ENCODE data around the gene CDK6.
"Not testable (repeated sequence)": the region's sequence is repeated elsewhere in the genome, so short reads cannot be mapped to it uniquely, and the experiment has no call there.

CDK6 gene

DNA sequence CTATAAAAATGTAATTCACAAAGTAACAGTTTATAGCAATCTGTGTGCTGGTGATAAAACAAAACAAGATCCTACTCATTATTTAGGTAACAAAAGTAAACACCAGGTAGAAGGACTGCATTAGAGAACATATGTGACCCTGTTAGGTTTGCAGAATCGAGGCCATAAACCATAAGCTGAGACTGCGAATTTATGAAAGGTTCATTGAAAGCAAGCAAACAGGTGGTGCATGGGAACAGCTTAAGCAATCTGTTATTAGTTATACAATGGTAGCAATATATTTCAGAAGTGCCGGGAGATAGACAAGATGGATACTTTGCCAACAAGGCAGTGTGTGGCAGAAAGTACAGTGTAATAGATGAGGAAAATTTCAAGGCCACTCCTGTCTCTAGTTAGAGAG is 222.7 kb downstream of the CDK6 start:
- DNase-seq, result no peak

- DNase-seq, result no peak
These were observed 223.2 kb downstream of the CDK6 start for GRCh38 chr7:92613214-92613613.

DNA sequence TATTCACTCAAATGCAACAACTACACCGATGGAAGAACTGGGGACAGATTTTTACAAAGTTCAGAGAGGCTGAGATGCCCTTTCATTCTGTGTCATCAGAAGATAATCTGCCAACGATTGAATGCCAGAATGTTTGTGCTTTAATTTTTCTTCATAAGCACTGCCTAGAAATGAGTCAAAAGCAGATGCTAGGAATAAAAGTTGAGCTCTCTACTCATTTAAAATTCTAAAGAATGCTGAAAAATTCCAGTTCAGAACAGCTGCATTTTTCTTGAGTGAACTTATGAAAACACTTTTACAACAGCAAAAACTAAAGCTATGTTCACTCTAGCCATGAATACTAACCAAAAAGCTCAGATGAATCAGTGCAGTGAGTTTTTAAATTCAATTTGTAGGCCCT is 223.9 kb downstream of the CDK6 start:
- peak; percentile 56 for DNase-seq

- DNase-seq, result no peak
These were observed 224.6 kb downstream of the CDK6 start for GRCh38 chr7:92611735-92612134.

- DNase-seq, result peak; percentile 17
These were observed 226.4 kb downstream of the CDK6 start for GRCh38 chr7:92609921-92610518.

GRCh38 chr7:92608380-92609322 is 227.7 kb downstream of the CDK6 start:
- no peak for DNase-seq

DNA sequence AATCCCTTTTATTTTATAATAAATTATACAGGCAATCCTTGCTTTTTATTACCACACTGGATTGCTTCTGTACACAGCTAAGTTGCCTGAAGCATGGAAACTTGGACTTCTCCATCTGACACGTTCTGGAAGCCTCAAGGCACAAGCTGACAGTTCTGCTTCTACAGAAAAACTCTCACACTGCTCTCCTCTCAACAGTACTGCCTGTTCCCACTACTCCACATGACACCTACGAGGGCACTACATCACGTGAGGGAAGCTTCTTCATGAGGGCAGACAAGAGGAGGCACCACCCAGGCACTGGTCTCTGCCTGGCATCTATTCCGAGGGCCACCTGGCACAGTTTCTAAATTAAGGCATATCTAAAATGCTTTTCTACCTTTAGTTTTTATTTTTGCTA is 229.4 kb downstream of the CDK6 start:
- no peak for DNase-seq

DNA sequence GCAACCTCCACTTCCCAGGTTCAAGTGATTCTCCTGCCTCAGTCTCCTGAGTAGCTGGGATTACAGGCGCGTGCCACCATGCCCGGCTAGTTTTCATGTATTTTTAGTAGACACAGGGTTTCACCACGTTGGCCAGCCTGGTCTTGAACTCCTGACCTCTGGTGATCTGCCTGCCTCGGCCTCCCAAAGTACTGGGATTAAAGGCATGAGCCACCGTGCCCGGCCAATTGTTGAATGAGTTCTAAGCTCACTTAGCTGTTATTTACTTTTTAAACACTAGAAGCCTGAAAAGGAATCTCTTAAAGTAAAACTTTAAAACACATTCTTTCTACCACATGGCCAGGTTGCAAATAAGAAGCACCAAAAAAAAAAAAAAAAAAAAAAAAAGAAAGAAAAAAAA is 231.9 kb downstream of the CDK6 start:
- not testable (repeated sequence) for DNase-seq

DNA sequence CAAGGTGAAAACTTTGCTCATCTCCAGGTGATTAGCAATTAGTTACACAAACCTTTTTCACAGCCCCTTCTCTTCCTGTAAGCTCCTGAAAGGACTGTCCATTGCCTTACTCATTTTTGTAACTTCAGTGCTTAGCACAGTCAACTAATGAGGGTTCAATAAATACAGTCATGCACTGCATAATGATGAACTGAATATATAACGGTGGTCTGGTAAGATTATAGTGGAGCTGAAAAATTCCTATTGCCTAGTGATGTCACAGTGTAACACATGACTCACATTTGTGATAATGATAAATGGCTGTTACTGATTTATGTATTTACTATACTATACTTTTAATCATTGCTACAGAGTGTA is 233.3 kb downstream of the CDK6 start:
- DNase-seq, result peak; percentile 14

GRCh38 chr7:92602352-92603088 is 233.9 kb downstream of the CDK6 start:
- no peak for DNase-seq

DNA sequence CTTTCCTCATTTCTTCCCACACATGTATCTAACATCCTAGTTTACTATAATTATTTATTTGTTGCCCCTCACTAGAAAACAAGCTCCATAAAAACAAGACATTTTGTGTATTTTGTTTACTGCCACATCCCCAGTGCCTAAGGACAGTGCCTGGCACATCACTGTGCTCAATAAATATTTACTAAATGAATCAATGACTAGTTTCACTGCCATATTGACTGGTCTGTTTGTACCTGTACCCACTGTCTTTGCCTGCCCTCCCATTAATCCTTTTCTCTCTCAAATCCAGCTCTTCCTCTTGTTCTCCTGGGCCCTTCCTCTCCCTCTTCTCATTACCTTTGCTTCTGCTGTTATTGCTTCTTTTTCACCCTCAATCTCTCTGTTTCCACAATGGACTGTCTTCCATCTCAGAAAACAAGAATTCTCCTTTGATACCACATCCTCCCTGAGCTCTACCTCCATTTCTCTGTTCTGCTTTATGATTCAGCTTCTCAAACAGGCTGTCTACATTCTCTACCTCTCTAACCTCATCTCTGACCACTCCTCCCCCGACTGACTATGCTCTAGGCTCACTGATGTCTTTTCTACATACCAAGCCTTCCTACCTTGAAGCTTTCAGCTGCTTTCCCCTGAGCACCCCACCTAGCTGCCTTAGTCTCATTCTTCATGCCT is 237.9 kb downstream of the CDK6 start:
- DNase-seq, result no peak

GRCh38 chr7:92595281-92595680 is 241.1 kb downstream of the CDK6 start:
- peak; percentile 70 for DNase-seq

DNA sequence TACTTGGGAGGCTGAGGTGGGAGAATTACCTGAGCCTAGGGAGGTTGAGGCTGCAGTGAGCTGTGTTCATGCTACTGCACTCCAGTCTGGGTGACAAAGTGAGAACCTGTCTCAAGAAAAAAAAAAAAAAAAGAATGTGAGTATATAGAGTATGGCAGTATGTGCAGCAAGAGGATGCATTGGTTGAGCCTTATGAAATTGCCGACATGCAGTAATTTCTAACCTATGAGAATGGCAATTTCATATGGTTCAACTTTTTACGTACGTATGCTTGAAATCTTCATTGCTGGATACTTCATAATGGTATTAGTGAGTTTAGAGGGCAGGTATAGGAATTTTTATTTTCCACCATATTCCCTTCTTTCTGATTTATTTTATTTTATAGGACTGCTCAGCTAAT is 241.6 kb downstream of the CDK6 start:
- DNase-seq, result no peak

- DNase-seq, result no peak
These were observed 245.6 kb downstream of the CDK6 start for GRCh38 chr7:92590711-92591310.

GRCh38 chr7:92589056-92589455 is 247.3 kb downstream of the CDK6 start:
- no peak for DNase-seq

GRCh38 chr7:92588561-92588960 is 247.8 kb downstream of the CDK6 start:
- DNase-seq, result no peak

DNA sequence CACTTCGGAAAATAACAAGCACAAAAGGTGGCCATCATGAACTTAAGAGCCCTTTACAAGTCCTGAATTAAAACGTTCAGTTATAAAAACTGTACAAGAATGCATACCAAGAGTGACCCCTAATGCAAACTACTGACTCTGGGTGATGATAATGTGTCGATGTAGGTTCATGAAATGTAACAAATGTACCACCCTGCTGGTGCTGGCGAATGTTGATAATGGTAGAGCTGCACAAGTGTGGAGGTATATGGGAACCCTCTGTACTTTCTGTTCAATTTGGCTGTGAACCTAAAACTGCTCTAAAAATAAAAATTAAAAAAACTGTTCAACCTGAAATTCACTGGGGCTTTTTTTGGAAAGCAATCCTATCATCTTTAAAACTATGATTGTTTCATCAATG is 249.5 kb downstream of the CDK6 start:
- no peak for DNase-seq

GRCh38 chr7:92586403-92586802 is 250.0 kb downstream of the CDK6 start:
- DNase-seq, result peak; percentile 47

DNA sequence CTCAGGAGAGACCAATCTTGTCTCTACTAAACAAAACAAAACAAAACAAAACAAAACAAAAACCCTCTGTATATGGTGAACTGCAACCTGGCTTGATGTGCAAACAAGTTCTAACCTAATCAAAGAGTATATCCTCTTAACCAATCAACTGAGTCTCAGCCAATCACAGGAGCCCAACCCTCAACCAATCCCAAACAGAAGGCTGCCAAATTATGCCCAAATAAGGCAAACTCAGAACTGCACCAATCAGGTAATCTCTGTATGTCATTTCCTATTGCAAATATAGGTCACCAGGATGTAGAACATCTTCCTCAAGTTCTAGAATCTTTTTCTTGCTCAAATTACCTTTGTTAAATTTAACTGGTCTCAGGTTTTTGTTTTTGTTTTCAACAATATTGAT is 251.4 kb downstream of the CDK6 start:
- DNase-seq, result no peak

- DNase-seq, result no peak
These were observed 253.4 kb downstream of the CDK6 start for GRCh38 chr7:92582948-92583347.

- no peak for DNase-seq
These were observed 260.1 kb downstream of the CDK6 start for GRCh38 chr7:92576296-92576695.

GRCh38 chr7:92569137-92569536 is 267.2 kb downstream of the CDK6 start:
- no peak for DNase-seq

GRCh38 chr7:92567460-92567859 is 268.9 kb downstream of the CDK6 start:
- DNase-seq, result no peak
